Upper lobe of left lung (tissue), 4 donors: ENCODE measurements around the gene PRSS12.

Experiments
- EP300 ChIP-seq, 4 donors: sonication (generic); formaldehyde crosslinking; IDR thresholded peaks; one replicate each; pipeline ENCODE4 v1.5.1; 2017; ENCODE audit warnings: antibody characterized with exemption in 4 of 4, control low read depth in 2 of 4
- POLR2A ChIP-seq, 4 donors: fragments of 450-650 bp; IDR thresholded peaks; one replicate each; pipeline ENCODE4 v1.5.1; 2016 to 2017; ENCODE audit warnings: antibody characterized with exemption in 4 of 4, mild to moderate bottlenecking in 2 of 4
- POLR2AphosphoS5 ChIP-seq, 2 donors: sonication (generic); formaldehyde crosslinking; IDR thresholded peaks; one replicate each; pipeline ENCODE4 v1.5.1; 2017; ENCODE audit warnings: antibody characterized with exemption in 2 of 2
- TF ChIP-seq, protein P1 (sequence below), 6 experiments: fragments of 450-650 bp in 4 of 6; fragments of 200-600 bp in 2 of 6; sonication (generic) in 2 of 6; IDR thresholded peaks; one replicate each; pipeline ENCODE4 v1.5.1; 2016 to 2019; ENCODE audit warnings: antibody characterized with exemption in 6 of 6

DNA sequence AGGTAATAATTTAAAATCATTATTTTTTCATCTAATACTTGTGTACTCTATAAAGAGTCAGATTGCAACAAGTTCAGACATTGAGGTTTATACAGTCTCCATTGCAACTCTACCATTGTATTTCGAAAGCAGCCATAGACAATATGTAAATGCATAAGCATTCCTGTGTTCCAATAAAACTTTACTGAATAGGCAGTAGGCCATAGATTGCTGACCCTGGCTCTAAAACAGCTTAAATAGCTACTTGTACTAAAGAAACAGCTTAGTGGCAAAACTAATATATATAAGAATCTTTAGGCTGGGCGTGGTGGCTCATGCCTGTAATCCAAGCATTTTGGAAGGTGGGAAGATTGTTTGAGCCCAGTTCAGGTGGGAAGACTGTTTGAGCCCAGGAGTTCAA, 115.3 kb downstream of the PRSS12 start:
- TF ChIP-seq, protein P1, sequence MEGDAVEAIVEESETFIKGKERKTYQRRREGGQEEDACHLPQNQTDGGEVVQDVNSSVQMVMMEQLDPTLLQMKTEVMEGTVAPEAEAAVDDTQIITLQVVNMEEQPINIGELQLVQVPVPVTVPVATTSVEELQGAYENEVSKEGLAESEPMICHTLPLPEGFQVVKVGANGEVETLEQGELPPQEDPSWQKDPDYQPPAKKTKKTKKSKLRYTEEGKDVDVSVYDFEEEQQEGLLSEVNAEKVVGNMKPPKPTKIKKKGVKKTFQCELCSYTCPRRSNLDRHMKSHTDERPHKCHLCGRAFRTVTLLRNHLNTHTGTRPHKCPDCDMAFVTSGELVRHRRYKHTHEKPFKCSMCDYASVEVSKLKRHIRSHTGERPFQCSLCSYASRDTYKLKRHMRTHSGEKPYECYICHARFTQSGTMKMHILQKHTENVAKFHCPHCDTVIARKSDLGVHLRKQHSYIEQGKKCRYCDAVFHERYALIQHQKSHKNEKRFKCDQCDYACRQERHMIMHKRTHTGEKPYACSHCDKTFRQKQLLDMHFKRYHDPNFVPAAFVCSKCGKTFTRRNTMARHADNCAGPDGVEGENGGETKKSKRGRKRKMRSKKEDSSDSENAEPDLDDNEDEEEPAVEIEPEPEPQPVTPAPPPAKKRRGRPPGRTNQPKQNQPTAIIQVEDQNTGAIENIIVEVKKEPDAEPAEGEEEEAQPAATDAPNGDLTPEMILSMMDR (IDR thresholded peaks at IDR 0.05), result no peak
- TF ChIP-seq EP300 (IDR thresholded peaks at IDR 0.05), result no peak
- no peak for TF ChIP-seq POLR2A (IDR thresholded peaks at IDR 0.05)
- no peak for TF ChIP-seq POLR2AphosphoS5 (IDR thresholded peaks at IDR 0.05)
